Gastroesophageal sphincter (tissue), 3 donors: ENCODE data around the gene CCT7.

Experiments used
- CTCF ChIP-seq, 4 experiments: fragments of 200-600 bp in 2 of 4; fragments of 450-650 bp in 2 of 4; sonication (generic) in 1 of 4; IDR thresholded peaks; one replicate each; pipeline ENCODE4 v1.5.1; 2017 to 2019; ENCODE audit warnings: antibody characterized with exemption in 4 of 4, mild to moderate bottlenecking in 2 of 4, moderate library complexity in 2 of 4
- EP300 ChIP-seq: sonication (generic); formaldehyde crosslinking; IDR thresholded peaks from one replicate; pipeline ENCODE4 v1.6.1; 2017; ENCODE audit warnings: antibody characterized with exemption, mild to moderate bottlenecking
- POLR2A ChIP-seq, 2 donors: fragments of 450-650 bp; IDR thresholded peaks; one replicate each; pipeline ENCODE4 v1.6.1; 2017; ENCODE audit warnings: antibody characterized with exemption in 2 of 2, mild to moderate bottlenecking in 2 of 2, moderate library complexity in 1 of 2
- POLR2AphosphoS5 ChIP-seq: sonication (generic); formaldehyde crosslinking; IDR thresholded peaks from one replicate; pipeline ENCODE4 v1.6.1; 2017; ENCODE audit warnings: antibody characterized with exemption

GRCh38 chr2:73264783-73265182 is 30.7 kb downstream of the CCT7 start:
- TF ChIP-seq EP300: no peak
- TF ChIP-seq POLR2A (IDR thresholded peaks at IDR 0.05): no peak
- TF ChIP-seq CTCF (IDR thresholded peaks at IDR 0.05): no peak
- no peak for TF ChIP-seq POLR2AphosphoS5
